ENCODE measurements around the gene TRAF5.
"Not testable (repeated sequence)": the region's sequence is repeated elsewhere in the genome, so short reads cannot be mapped to it uniquely, and the experiment has no call there.

The TRAF5 gene

GRCh38 chr1:211326528-211327345 lies at the start of gene TRAF5:
TRAF5 (plus strand) TSS chr1:211326833; CDS start chr1:211353240, 26,407 bp downstream.
- DNase-seq: peak; percentile 53 to 60

- no peak for DNase-seq
Observed at GRCh38 chr1:211279340-211279739, 47.3 kb upstream of the TRAF5 start.

DNA sequence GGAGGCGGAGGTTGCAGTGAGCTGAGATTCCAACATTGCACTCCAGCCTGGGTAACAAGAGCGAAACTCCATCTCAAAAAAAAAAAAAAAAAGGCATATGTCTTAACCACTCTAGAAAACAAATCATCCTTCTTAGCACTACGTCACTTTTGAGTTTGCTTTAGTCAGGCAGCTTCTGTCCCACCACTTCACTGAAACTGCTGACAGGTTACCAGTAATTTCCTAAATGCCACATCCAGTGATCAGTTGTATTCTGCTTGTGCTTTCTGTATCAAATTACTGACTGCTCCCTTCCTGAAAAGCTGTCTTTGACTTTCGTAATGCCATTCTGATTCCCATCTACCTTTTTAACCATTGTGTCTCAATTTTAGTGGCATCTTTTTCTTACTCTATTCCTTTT lies 45.7 kb upstream of the TRAF5 start:
- no peak for DNase-seq

GRCh38 chr1:211281320-211282022 lies 45.2 kb upstream of the TRAF5 start:
- DNase-seq: no peak

DNA sequence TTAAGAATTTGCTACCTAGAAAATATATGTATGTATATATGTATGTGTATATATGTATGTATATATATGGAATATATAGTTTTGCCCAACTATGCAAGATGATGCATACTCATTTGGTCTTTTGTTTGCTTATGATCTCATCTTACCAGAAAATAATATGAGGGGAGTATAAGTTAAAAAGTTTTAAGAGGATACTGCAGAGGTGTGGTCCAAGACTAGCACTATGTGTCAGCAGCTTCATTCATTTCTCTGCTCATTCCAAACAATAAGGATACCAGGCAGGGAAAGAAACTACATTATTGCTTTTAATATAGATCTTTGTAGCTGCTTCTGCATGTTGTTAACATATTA lies 44.6 kb upstream of the TRAF5 start:
- DNase-seq: no peak

DNA sequence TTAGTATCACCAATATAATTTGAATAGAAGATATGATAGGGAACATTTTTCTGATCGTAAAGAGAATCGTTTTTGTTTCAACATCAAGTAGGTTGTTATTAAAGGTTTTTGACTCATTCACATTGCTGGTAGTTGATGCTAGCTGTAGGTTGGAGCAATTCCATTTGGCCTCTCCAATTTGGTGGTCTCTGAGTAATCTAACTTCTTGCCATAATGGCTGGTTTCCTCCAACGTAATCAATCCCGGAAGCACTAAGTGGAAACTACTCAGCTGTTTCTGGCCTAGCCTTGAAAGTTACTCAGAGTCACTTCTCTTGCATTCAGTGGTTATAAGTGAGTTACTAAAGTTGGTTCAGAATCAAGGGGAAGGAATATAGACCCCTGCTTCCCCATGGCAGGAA lies 41.4 kb upstream of the TRAF5 start:
- DNase-seq: no peak

GRCh38 chr1:211287218-211287617 lies 39.4 kb upstream of the TRAF5 start:
- no peak for DNase-seq

DNA sequence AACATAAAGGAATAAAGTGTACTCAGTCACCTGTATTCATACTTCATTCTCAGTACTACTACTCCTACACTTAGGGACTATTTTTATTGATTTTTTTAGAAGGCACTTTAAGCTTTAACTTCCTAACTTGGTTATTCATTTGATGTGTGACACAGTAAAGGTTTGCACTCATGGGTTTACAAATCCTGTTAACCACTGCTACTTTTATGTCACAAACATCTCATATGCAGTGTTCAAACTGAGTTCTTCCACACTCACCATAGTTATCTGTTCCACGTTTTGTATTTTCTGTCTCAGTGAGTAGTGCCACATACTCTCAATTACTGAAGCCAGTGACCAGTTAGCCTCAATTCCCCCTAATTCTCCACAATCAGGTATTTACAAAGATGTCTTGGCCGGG lies 34.2 kb upstream of the TRAF5 start:
- DNase-seq: no peak

- no peak for DNase-seq
Observed at GRCh38 chr1:211296396-211296795, 30.2 kb upstream of the TRAF5 start.

- no peak for DNase-seq
Observed at GRCh38 chr1:211305044-211305443, 21.6 kb upstream of the TRAF5 start.

DNA sequence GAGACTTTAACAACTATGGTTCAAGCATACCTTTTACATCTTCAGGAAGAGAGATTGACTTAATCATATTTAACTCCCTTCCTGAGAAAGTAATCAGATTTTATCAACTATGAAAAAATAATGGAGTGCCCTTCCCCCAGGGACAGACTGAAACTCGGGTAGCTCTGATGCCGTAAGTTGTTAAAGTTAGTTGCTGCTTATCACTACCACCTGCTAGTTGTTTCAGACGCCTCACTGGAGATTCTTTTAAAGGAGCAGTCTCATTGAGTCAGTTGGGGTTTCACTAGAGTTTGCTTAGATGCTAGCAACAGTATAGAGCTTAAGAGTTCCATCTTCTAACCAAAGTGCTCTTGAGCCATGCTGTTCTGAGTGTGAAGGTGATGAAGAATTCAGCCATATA lies 17.0 kb upstream of the TRAF5 start:
- DNase-seq: no peak

DNA sequence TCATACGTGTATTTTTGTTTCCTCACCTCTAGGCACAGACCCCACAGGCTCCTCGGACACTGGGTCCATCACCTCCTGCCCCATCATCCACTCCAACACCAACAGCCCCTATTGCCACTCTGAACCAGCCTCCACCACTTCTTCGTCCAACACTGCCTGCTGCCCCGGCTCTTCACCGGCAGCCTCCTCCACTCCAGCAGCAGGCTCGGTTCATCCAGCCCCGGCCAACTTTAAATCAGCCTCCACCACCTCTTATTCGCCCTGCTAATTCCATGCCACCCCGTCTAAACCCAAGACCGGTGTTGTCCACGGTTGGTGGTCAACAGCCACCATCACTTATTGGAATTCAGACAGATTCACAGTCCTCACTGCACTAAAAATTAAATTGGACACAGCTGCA lies 13.2 kb upstream of the TRAF5 start:
- no peak for DNase-seq

DNA sequence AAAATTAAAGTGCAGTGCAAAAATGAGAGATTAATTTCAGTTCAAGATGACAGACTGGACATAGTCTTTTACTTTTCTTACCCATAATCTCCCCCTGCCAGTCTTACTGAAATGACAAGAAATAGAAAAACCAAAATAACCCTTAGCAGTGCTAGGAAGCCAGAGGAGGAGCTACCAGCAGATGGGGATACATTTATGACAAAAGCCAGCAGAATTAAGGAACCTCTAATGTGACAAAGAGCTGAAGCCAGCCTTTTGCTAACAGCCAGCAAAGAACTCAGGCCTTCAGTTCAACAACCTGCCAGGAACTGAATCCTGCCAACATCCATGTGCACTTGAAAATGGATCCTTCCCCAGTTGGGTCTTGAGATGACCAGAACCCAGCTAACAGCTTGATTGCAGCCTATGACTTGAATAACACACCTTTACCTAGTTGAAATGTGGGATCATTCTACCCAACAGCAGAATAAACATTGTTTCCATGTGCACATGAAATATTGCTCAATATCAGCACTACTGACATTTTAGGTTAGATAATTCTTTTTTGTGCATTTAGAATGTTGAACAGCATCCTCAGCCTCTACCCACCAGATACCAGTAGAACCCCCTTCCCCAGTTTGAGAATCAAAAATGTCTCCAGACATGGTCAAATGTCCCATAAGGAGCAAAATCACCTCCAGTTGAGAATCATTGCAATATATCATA lies 7.9 kb upstream of the TRAF5 start:
- DNase-seq: no peak

DNA sequence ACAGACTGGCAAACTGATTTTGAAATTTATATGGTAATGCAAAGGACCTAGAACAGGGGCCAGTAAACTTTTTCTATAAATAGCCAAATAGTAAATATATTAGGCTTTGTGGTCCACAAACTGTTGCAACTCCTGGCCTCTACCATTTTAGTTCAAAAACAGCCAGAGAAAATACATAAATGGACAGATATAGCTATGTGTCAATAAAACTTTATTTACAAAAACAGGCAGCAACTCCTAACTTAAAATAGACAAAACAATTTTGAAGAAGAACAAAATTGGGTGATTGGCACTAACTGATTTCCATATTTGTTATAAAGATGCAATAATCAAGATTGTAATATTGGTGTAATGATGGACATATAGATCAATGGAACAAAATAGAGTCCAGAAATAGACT lies 6.7 kb upstream of the TRAF5 start:
- DNase-seq: no peak

- no peak for DNase-seq
Observed at GRCh38 chr1:211320980-211321379, 5.7 kb upstream of the TRAF5 start.

- DNase-seq: not testable (repeated sequence)
Observed at GRCh38 chr1:211321646-211322045, 5.0 kb upstream of the TRAF5 start.

- DNase-seq: peak; percentile 45 to 69
Observed at GRCh38 chr1:211323156-211324063, 3.2 kb upstream of the TRAF5 start.

- no peak for DNase-seq
Observed at GRCh38 chr1:211324992-211325775, 1.4 kb upstream of the TRAF5 start.

- no peak for DNase-seq
Observed at GRCh38 chr1:211326140-211326527, 499 bp upstream of the TRAF5 start.

DNA sequence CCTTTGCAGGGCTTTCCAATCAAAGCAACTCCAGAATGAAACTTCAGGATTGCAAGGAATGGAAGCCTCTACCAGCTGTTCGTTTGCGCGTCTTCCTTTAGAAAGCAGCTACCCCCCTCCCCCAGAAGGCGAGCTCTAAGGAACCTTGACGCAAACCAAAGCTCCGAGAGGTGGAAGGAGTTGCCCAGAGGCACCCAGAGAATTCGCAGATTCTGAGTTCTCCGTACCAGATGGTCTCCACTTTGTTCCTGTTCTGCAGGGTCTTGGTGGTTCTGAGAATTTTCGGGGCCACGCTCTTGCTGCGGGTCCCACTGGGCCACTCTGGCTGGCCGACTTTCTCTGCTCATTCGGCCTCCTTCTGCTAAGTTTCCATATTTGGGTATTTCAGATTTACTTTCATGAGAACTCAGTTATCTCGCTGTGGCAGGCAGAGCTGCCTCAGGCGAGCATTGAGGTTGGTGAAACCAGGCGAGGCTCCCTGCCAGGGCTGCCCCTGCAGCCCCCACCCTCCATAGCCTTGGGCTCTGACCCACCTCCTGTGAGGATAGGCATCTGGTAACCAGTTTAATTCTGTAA lies 801 bp downstream of the TRAF5 start:
- no peak for DNase-seq

- DNase-seq: no peak
Observed at GRCh38 chr1:211328084-211328694, 1.6 kb downstream of the TRAF5 start.
